H9 (cell line): ENCODE data around the gene AQP10. TPM values are rescaled to one million over a fixed set of nuclear protein-coding genes. Genes with fewer than 3 reads are reported as not detected.
"Not testable (repeated sequence)": the region's sequence is repeated elsewhere in the genome, so short reads cannot be mapped to it uniquely, and the experiment has no call there.

Source experiments
- DNase-seq: peaks from one replicate; pipeline ENCODE4 v3.0.0-alpha.2; 2017
- H2AFZ ChIP-seq: one replicate; pipeline ENCODE4 v1.6.1; 2013; ENCODE audit warnings: mild to moderate bottlenecking, low read length, control low read depth, moderate library complexity
- H2AK5ac ChIP-seq: 2 replicates; pipeline ENCODE4 v1.6.1; 2013; ENCODE audit warnings: low read length, control low read depth, mixed read lengths; ENCODE audit not compliant: insufficient read length
- H2BK120ac ChIP-seq: one replicate; pipeline ENCODE4 v1.6.1; 2013; ENCODE audit warnings: low read depth, mild to moderate bottlenecking, low read length, control low read depth, inconsistent platforms; ENCODE audit not compliant: poor library complexity, severe bottlenecking
- H2BK12ac ChIP-seq: 2 replicates; pipeline ENCODE4 v1.6.1; 2013; ENCODE audit warnings: low read length, control low read depth, mixed read lengths, low read depth; ENCODE audit not compliant: insufficient read length
- H2BK15ac ChIP-seq: 2 replicates; pipeline ENCODE4 v1.6.1; 2013; ENCODE audit warnings: low read depth, low read length, control low read depth
- H2BK20ac ChIP-seq: one replicate; pipeline ENCODE4 v1.6.1; 2013; ENCODE audit warnings: low read depth, mild to moderate bottlenecking, low read length, control low read depth, inconsistent platforms; ENCODE audit not compliant: poor library complexity, severe bottlenecking
- H2BK5ac ChIP-seq: 2 replicates; pipeline ENCODE4 v1.6.1; 2013; ENCODE audit warnings: low read length, control low read depth, mixed read lengths; ENCODE audit not compliant: insufficient read length
- H3K14ac ChIP-seq: 2 replicates; pipeline ENCODE4 v1.6.1; 2013; ENCODE audit warnings: low read length, control low read depth; ENCODE audit not compliant: insufficient read depth
- H3K18ac ChIP-seq: 2 replicates; pipeline ENCODE4 v1.6.1; 2013; ENCODE audit warnings: low read depth, mild to moderate bottlenecking, mixed read lengths, low read length, control low read depth; ENCODE audit not compliant: insufficient read length
- H3K23ac ChIP-seq: 2 replicates; pipeline ENCODE4 v1.6.1; 2013; ENCODE audit warnings: low read length, control low read depth, mixed read lengths, low read depth; ENCODE audit not compliant: insufficient read length
- H3K23me2 ChIP-seq: 2 replicates; pipeline ENCODE4 v1.6.1; 2013; ENCODE audit warnings: low read depth, mild to moderate bottlenecking, mixed read lengths, low read length, control low read depth; ENCODE audit not compliant: insufficient read length, poor library complexity, severe bottlenecking
- H3K27ac ChIP-seq: 2 replicates; pipeline ENCODE4 v1.5.1; 2013; ENCODE audit warnings: low read length, control low read depth, mixed read lengths, low read depth; ENCODE audit not compliant: insufficient read length
- H3K27me3 ChIP-seq: 2 replicates; pipeline ENCODE4 v1.6.1; 2013; ENCODE audit warnings: low read length, control low read depth, inconsistent platforms; ENCODE audit not compliant: insufficient read depth
- H3K4ac ChIP-seq: 2 replicates; pipeline ENCODE4 v1.6.1; 2013; ENCODE audit warnings: low read depth, mild to moderate bottlenecking, control low read depth, inconsistent platforms, low read length, moderate library complexity
- H3K4me1 ChIP-seq: 2 replicates; pipeline ENCODE4 v1.6.1; 2013; ENCODE audit warnings: low read length, control low read depth, inconsistent platforms; ENCODE audit not compliant: insufficient read depth
- H3K4me2 ChIP-seq: 2 replicates; pipeline ENCODE4 v1.6.1; 2013; ENCODE audit warnings: low read length, control low read depth, mixed read lengths; ENCODE audit not compliant: insufficient read length, insufficient read depth
- H3K56ac ChIP-seq: 2 replicates; pipeline ENCODE4 v1.6.1; 2013; ENCODE audit warnings: low read depth, mild to moderate bottlenecking, mixed read lengths, low read length, control low read depth; ENCODE audit not compliant: insufficient read length
- H3K79me1 ChIP-seq: 2 replicates; pipeline ENCODE4 v1.6.1; 2013; ENCODE audit warnings: low read depth, mild to moderate bottlenecking, moderate library complexity, low read length, control low read depth, inconsistent platforms; ENCODE audit not compliant: insufficient read depth, poor library complexity, severe bottlenecking
- H3K79me2 ChIP-seq: 2 replicates; pipeline ENCODE4 v1.6.1; 2013; ENCODE audit warnings: low read length, control low read depth, inconsistent platforms; ENCODE audit not compliant: insufficient read depth
- H3K9ac ChIP-seq: 2 replicates; pipeline ENCODE4 v1.6.1; 2013; ENCODE audit warnings: low read length, control low read depth, mixed read lengths; ENCODE audit not compliant: insufficient read length; ENCODE audit errors: extremely low read depth
- H3K9me3 ChIP-seq: one replicate; pipeline ENCODE4 v1.6.1; 2013; ENCODE audit warnings: low read depth, low read length, inconsistent platforms; ENCODE audit not compliant: control insufficient read depth
- H3T11ph ChIP-seq: one replicate; pipeline ENCODE4 v1.6.1; 2013; ENCODE audit warnings: mild to moderate bottlenecking, low read length, control low read depth, inconsistent platforms
- H4K20me1 ChIP-seq: one replicate; pipeline ENCODE4 v1.6.1; 2013; ENCODE audit not compliant: control insufficient read depth, insufficient read length, insufficient read depth
- H4K5ac ChIP-seq: 2 replicates; pipeline ENCODE4 v1.6.1; 2013; ENCODE audit warnings: low read depth, mild to moderate bottlenecking, mixed read lengths, low read length, control low read depth; ENCODE audit not compliant: insufficient read length
- H4K8ac ChIP-seq: replicated peaks from 2 replicates; pipeline ENCODE4 v1.6.1; 2013; ENCODE audit warnings: low read length, control low read depth, mixed read lengths, low read depth; ENCODE audit not compliant: insufficient read length
- H4K91ac ChIP-seq: 2 replicates; pipeline ENCODE4 v1.6.1; 2013; ENCODE audit warnings: low read depth, mild to moderate bottlenecking, moderate library complexity, mixed read lengths, low read length, control low read depth; ENCODE audit not compliant: insufficient read length
- H3K27ac Mint-ChIP-seq, 3 experiments: 2 replicates in 2 of 3; 3 replicates in 1 of 3; pipeline ENCODE4 v1.8.0; 2020 to 2021; ENCODE audit warnings: mixed read lengths in 3 of 3, mild to moderate bottlenecking in 1 of 3, moderate library complexity in 1 of 3
- H3K27me3 Mint-ChIP-seq: 2 replicates; pipeline ENCODE4 v1.8.0; 2021; ENCODE audit warnings: low read depth, mild to moderate bottlenecking, moderate library complexity, mixed read lengths
- H3K36me3 Mint-ChIP-seq, 3 experiments: 2 replicates in 2 of 3; 3 replicates in 1 of 3; pipeline ENCODE4 v1.8.0; 2020 to 2021; ENCODE audit warnings: low read depth in 3 of 3, mixed read lengths in 3 of 3; ENCODE audit not compliant: insufficient read depth in 1 of 3
- H3K4me1 Mint-ChIP-seq, 2 experiments: 2 replicates each; pipeline ENCODE4 v1.8.0; 2020; ENCODE audit warnings: mixed read lengths in 2 of 2
- H3K4me3 Mint-ChIP-seq, 2 experiments: 2 replicates in 1 of 2; 3 replicates in 1 of 2; pipeline ENCODE4 v1.8.0; 2020 to 2021; ENCODE audit warnings: mild to moderate bottlenecking in 2 of 2, mixed read lengths in 2 of 2, moderate library complexity in 1 of 2
- H3K9me3 Mint-ChIP-seq, 2 experiments: 2 replicates in 1 of 2; 3 replicates in 1 of 2; pipeline ENCODE4 v1.8.0; 2020; ENCODE audit warnings: mild to moderate bottlenecking in 2 of 2, mixed read lengths in 2 of 2, moderate library complexity in 1 of 2
- CTCF ChIP-seq: fragments of 200-600 bp; sonication (generic); conservative IDR thresholded peaks from 3 replicates; pipeline ENCODE4 v1.8.0; 2021; ENCODE audit warnings: antibody characterized with exemption, mild to moderate bottlenecking
- WGBS: extraction: QIAGEN DNeasy Blood & Tissue Kit; methylation state at CpG from one replicate; pipeline ENCODE4 v1.1.7; 2013; ENCODE audit warnings: missing lambda C conversion rate, low lambda C conversion rate, mixed read lengths; ENCODE audit not compliant: insufficient read length; ENCODE audit errors: extremely low coverage; 5-methylcytosine and 5-hydroxymethylcytosine counted together
- total RNA-seq: library from RNA; stranded (reverse); gene quantifications from 2 replicates; pipeline ENCODE4 v1.2.1, GENCODE V29; 2021

AQP10 gene
- total RNA-seq, 1 experiment from 2014 or later, result not detected

- peak; percentile 35 for DNase-seq
Observed at GRCh38 chr1:154276797-154277196, 44.1 kb upstream of the AQP10 start.

GRCh38 chr1:154287591-154287990 lies 33.3 kb upstream of the AQP10 start:
- not testable (repeated sequence) for H3K27me3 ChIP-seq, H3K23me2 ChIP-seq, H2AFZ ChIP-seq, H4K91ac ChIP-seq, H3K27ac Mint-ChIP-seq, H3K4me2 ChIP-seq, H2BK15ac ChIP-seq, H3K23ac ChIP-seq, H3K56ac ChIP-seq, H3K36me3 Mint-ChIP-seq, H3K27me3 Mint-ChIP-seq, H3K9ac ChIP-seq, H3T11ph ChIP-seq, H2BK5ac ChIP-seq, H2AK5ac ChIP-seq, H4K5ac ChIP-seq, H2BK20ac ChIP-seq, DNase-seq, H3K27ac ChIP-seq, H2BK120ac ChIP-seq, H3K4me1 ChIP-seq, H3K9me3 ChIP-seq, H3K79me1 ChIP-seq, H3K14ac ChIP-seq, H4K20me1 ChIP-seq, H3K9me3 Mint-ChIP-seq, H3K18ac ChIP-seq, H3K4ac ChIP-seq, H3K4me3 Mint-ChIP-seq, H4K8ac ChIP-seq, H2BK12ac ChIP-seq, H3K79me2 ChIP-seq
- no CpG with 5 or more reads among the region's 30 CpGs for WGBS
- peaks cover 4 to 11% of the 10 kb centered on the region in 2 experiments; a peak in 2 of 4 replicates for H3K4me1 Mint-ChIP-seq

More at GRCh38 chr1:154276797-154277196, 44.1 kb upstream of the AQP10 start:
- no peaks in the 10 kb centered on the region for H4K20me1 ChIP-seq
- H3K4me1 ChIP-seq, result no peaks in the 10 kb centered on the region
- H2AFZ ChIP-seq, result no peak overlapping the region
- H2BK120ac ChIP-seq, result no peak overlapping the region
- H2BK15ac ChIP-seq, result no peak overlapping the region
- H4K91ac ChIP-seq, result no peak overlapping the region
- WGBS, result no CpG with 5 or more reads among the region's 7 CpGs
- H2BK20ac ChIP-seq, result no peak overlapping the region
- Mint-ChIP-seq H3K4me3 (no peak overlapping the region), H3K9me3 (no peaks in the 10 kb centered on the region; a peak in 1 of 5 replicates), H3K27me3 (no peaks in the 10 kb centered on the region; the same call in 1 of the 2 replicates), H3K4me1 (peaks cover 9 to 11% of the 10 kb centered on the region in 2 experiments), H3K36me3 (peaks cover 15 to 30% (median 27%) of the 10 kb centered on the region in 3 experiments; a peak in 6 of 7 replicates), H3K27ac (no peak overlapping the region)
- TF ChIP-seq CTCF, result peak; percentile 66
- no peak overlapping the region for H4K5ac ChIP-seq
- H3T11ph ChIP-seq, result no peak overlapping the region
- no peaks in the 10 kb centered on the region for H3K9me3 ChIP-seq
- H3K14ac ChIP-seq, result no peak overlapping the region
- no peak overlapping the region for H3K18ac ChIP-seq
- H3K27ac ChIP-seq, result no peak overlapping the region
- H3K79me2 ChIP-seq, result 0 out of 2 replicates have a peak, but pooled peaks cover 2% of the 10 kb centered on the region
- no peak overlapping the region for H3K9ac ChIP-seq
- no peak overlapping the region for H4K8ac ChIP-seq
- H2AK5ac ChIP-seq, result no peak overlapping the region
- H3K79me1 ChIP-seq, result peaks cover 4% of the 10 kb centered on the region
- H2BK12ac ChIP-seq, result no peak overlapping the region
- peaks cover 12% of the 10 kb centered on the region for H3K23me2 ChIP-seq
- H3K27me3 ChIP-seq, result no peaks in the 10 kb centered on the region
- H3K23ac ChIP-seq, result no peak overlapping the region
- no peak overlapping the region for H3K4ac ChIP-seq
- no peak overlapping the region for H2BK5ac ChIP-seq
- no peak overlapping the region for H3K56ac ChIP-seq
- H3K4me2 ChIP-seq, result no peak overlapping the region
